Measurements from ENCODE around the gene PGM3.

- TF ChIP-seq EZH2 (IDR thresholded peaks at IDR 0.05; ENCODE audit: low read depth), result no peak
- no peak for TF ChIP-seq CTCF (conservative IDR thresholded peaks at IDR 0.05)
Measured at GRCh38 chr6:83126223-83126622, 66.8 kb downstream of the PGM3 start.

Data from PC-9 (cell line).